H9 (cell line): Measurements from ENCODE around the gene MALT1. TPM values are rescaled to one million over a fixed set of nuclear protein-coding genes. Genes with fewer than 3 reads are reported as not detected.

ENCODE experiments used
- DNase-seq: peaks from one replicate; pipeline ENCODE4 v3.0.0-alpha.2; 2017
- H2AFZ ChIP-seq: one replicate; pipeline ENCODE4 v1.6.1; 2013; ENCODE audit warnings: mild to moderate bottlenecking, low read length, control low read depth, moderate library complexity
- H2AK5ac ChIP-seq: 2 replicates; pipeline ENCODE4 v1.6.1; 2013; ENCODE audit warnings: low read length, control low read depth, mixed read lengths; ENCODE audit not compliant: insufficient read length
- H2BK120ac ChIP-seq: one replicate; pipeline ENCODE4 v1.6.1; 2013; ENCODE audit warnings: low read depth, mild to moderate bottlenecking, low read length, control low read depth, inconsistent platforms; ENCODE audit not compliant: poor library complexity, severe bottlenecking
- H2BK12ac ChIP-seq: 2 replicates; pipeline ENCODE4 v1.6.1; 2013; ENCODE audit warnings: low read length, control low read depth, mixed read lengths, low read depth; ENCODE audit not compliant: insufficient read length
- H2BK15ac ChIP-seq: 2 replicates; pipeline ENCODE4 v1.6.1; 2013; ENCODE audit warnings: low read depth, low read length, control low read depth
- H2BK20ac ChIP-seq: one replicate; pipeline ENCODE4 v1.6.1; 2013; ENCODE audit warnings: low read depth, mild to moderate bottlenecking, low read length, control low read depth, inconsistent platforms; ENCODE audit not compliant: poor library complexity, severe bottlenecking
- H2BK5ac ChIP-seq: 2 replicates; pipeline ENCODE4 v1.6.1; 2013; ENCODE audit warnings: low read length, control low read depth, mixed read lengths; ENCODE audit not compliant: insufficient read length
- H3K14ac ChIP-seq: 2 replicates; pipeline ENCODE4 v1.6.1; 2013; ENCODE audit warnings: low read length, control low read depth; ENCODE audit not compliant: insufficient read depth
- H3K18ac ChIP-seq: 2 replicates; pipeline ENCODE4 v1.6.1; 2013; ENCODE audit warnings: low read depth, mild to moderate bottlenecking, mixed read lengths, low read length, control low read depth; ENCODE audit not compliant: insufficient read length
- H3K23ac ChIP-seq: 2 replicates; pipeline ENCODE4 v1.6.1; 2013; ENCODE audit warnings: low read length, control low read depth, mixed read lengths, low read depth; ENCODE audit not compliant: insufficient read length
- H3K23me2 ChIP-seq: 2 replicates; pipeline ENCODE4 v1.6.1; 2013; ENCODE audit warnings: low read depth, mild to moderate bottlenecking, mixed read lengths, low read length, control low read depth; ENCODE audit not compliant: insufficient read length, poor library complexity, severe bottlenecking
- H3K27ac ChIP-seq: 2 replicates; pipeline ENCODE4 v1.5.1; 2013; ENCODE audit warnings: low read length, control low read depth, mixed read lengths, low read depth; ENCODE audit not compliant: insufficient read length
- H3K27me3 ChIP-seq: 2 replicates; pipeline ENCODE4 v1.6.1; 2013; ENCODE audit warnings: low read length, control low read depth, inconsistent platforms; ENCODE audit not compliant: insufficient read depth
- H3K4ac ChIP-seq: 2 replicates; pipeline ENCODE4 v1.6.1; 2013; ENCODE audit warnings: low read depth, mild to moderate bottlenecking, control low read depth, inconsistent platforms, low read length, moderate library complexity
- H3K4me1 ChIP-seq: 2 replicates; pipeline ENCODE4 v1.6.1; 2013; ENCODE audit warnings: low read length, control low read depth, inconsistent platforms; ENCODE audit not compliant: insufficient read depth
- H3K4me2 ChIP-seq: 2 replicates; pipeline ENCODE4 v1.6.1; 2013; ENCODE audit warnings: low read length, control low read depth, mixed read lengths; ENCODE audit not compliant: insufficient read length, insufficient read depth
- H3K56ac ChIP-seq: 2 replicates; pipeline ENCODE4 v1.6.1; 2013; ENCODE audit warnings: low read depth, mild to moderate bottlenecking, mixed read lengths, low read length, control low read depth; ENCODE audit not compliant: insufficient read length
- H3K79me1 ChIP-seq: 2 replicates; pipeline ENCODE4 v1.6.1; 2013; ENCODE audit warnings: low read depth, mild to moderate bottlenecking, moderate library complexity, low read length, control low read depth, inconsistent platforms; ENCODE audit not compliant: insufficient read depth, poor library complexity, severe bottlenecking
- H3K79me2 ChIP-seq: 2 replicates; pipeline ENCODE4 v1.6.1; 2013; ENCODE audit warnings: low read length, control low read depth, inconsistent platforms; ENCODE audit not compliant: insufficient read depth
- H3K9ac ChIP-seq: 2 replicates; pipeline ENCODE4 v1.6.1; 2013; ENCODE audit warnings: low read length, control low read depth, mixed read lengths; ENCODE audit not compliant: insufficient read length; ENCODE audit errors: extremely low read depth
- H3K9me3 ChIP-seq: one replicate; pipeline ENCODE4 v1.6.1; 2013; ENCODE audit warnings: low read depth, low read length, inconsistent platforms; ENCODE audit not compliant: control insufficient read depth
- H3T11ph ChIP-seq: one replicate; pipeline ENCODE4 v1.6.1; 2013; ENCODE audit warnings: mild to moderate bottlenecking, low read length, control low read depth, inconsistent platforms
- H4K20me1 ChIP-seq: one replicate; pipeline ENCODE4 v1.6.1; 2013; ENCODE audit not compliant: control insufficient read depth, insufficient read length, insufficient read depth
- H4K5ac ChIP-seq: 2 replicates; pipeline ENCODE4 v1.6.1; 2013; ENCODE audit warnings: low read depth, mild to moderate bottlenecking, mixed read lengths, low read length, control low read depth; ENCODE audit not compliant: insufficient read length
- H4K8ac ChIP-seq: replicated peaks from 2 replicates; pipeline ENCODE4 v1.6.1; 2013; ENCODE audit warnings: low read length, control low read depth, mixed read lengths, low read depth; ENCODE audit not compliant: insufficient read length
- H4K91ac ChIP-seq: 2 replicates; pipeline ENCODE4 v1.6.1; 2013; ENCODE audit warnings: low read depth, mild to moderate bottlenecking, moderate library complexity, mixed read lengths, low read length, control low read depth; ENCODE audit not compliant: insufficient read length
- H3K27ac Mint-ChIP-seq, 3 experiments: 2 replicates in 2 of 3; 3 replicates in 1 of 3; pipeline ENCODE4 v1.8.0; 2020 to 2021; ENCODE audit warnings: mixed read lengths in 3 of 3, mild to moderate bottlenecking in 1 of 3, moderate library complexity in 1 of 3
- H3K27me3 Mint-ChIP-seq: 2 replicates; pipeline ENCODE4 v1.8.0; 2021; ENCODE audit warnings: low read depth, mild to moderate bottlenecking, moderate library complexity, mixed read lengths
- H3K36me3 Mint-ChIP-seq, 3 experiments: 2 replicates in 2 of 3; 3 replicates in 1 of 3; pipeline ENCODE4 v1.8.0; 2020 to 2021; ENCODE audit warnings: low read depth in 3 of 3, mixed read lengths in 3 of 3; ENCODE audit not compliant: insufficient read depth in 1 of 3
- H3K4me1 Mint-ChIP-seq, 2 experiments: 2 replicates each; pipeline ENCODE4 v1.8.0; 2020; ENCODE audit warnings: mixed read lengths in 2 of 2
- H3K4me3 Mint-ChIP-seq, 2 experiments: 2 replicates in 1 of 2; 3 replicates in 1 of 2; pipeline ENCODE4 v1.8.0; 2020 to 2021; ENCODE audit warnings: mild to moderate bottlenecking in 2 of 2, mixed read lengths in 2 of 2, moderate library complexity in 1 of 2
- H3K9me3 Mint-ChIP-seq, 2 experiments: 2 replicates in 1 of 2; 3 replicates in 1 of 2; pipeline ENCODE4 v1.8.0; 2020; ENCODE audit warnings: mild to moderate bottlenecking in 2 of 2, mixed read lengths in 2 of 2, moderate library complexity in 1 of 2
- CTCF ChIP-seq: fragments of 200-600 bp; sonication (generic); conservative IDR thresholded peaks from 3 replicates; pipeline ENCODE4 v1.8.0; 2021; ENCODE audit warnings: antibody characterized with exemption, mild to moderate bottlenecking
- WGBS: extraction: QIAGEN DNeasy Blood & Tissue Kit; methylation state at CpG from one replicate; pipeline ENCODE4 v1.1.7; 2013; ENCODE audit warnings: missing lambda C conversion rate, low lambda C conversion rate, mixed read lengths; ENCODE audit not compliant: insufficient read length; ENCODE audit errors: extremely low coverage; 5-methylcytosine and 5-hydroxymethylcytosine counted together
- long read RNA-seq: library from polyadenylated mRNA; unstranded; transcript quantifications from one replicate; pipeline ENCODE4 v2.0.0, GENCODE V29; 2020
- total RNA-seq: library from RNA; stranded (reverse); gene quantifications from 2 replicates; pipeline ENCODE4 v1.2.1, GENCODE V29; 2021

Gene MALT1
- 18.0 and 18.1 TPM in 2 replicates for total RNA-seq
- long read RNA-seq, partial matches to known transcripts, result 2 of 5 reads
- long read RNA-seq, other reads (novel, unspliced or antisense), result 3 of 5 reads

- peak; percentile 93 for DNase-seq
- peaks cover 8% of the 10 kb centered on the region for H3K27me3 Mint-ChIP-seq
Measured at GRCh38 chr18:58671111-58671631, at the start of gene MALT1. MALT1 (plus strand) TSS chr18:58671465; CDS start chr18:58671644, 179 bp downstream.

More at GRCh38 chr18:58671111-58671631, at the start of gene MALT1:
- Histone ChIP-seq H3K9ac (peak within 1 kb of the TSS; percentile 64), H2BK15ac (no peak within 1 kb of the TSS), H3K23me2 (peaks cover 12% of the 10 kb centered on the region), H4K20me1 (no peaks in the 10 kb centered on the region), H3K79me1 (peaks cover 3% of the 10 kb centered on the region), H3K27ac (peak within 1 kb of the TSS; percentile 9), H2BK5ac (no peak within 1 kb of the TSS), H3K23ac (no peak within 1 kb of the TSS), H2AFZ (no peak within 1 kb of the TSS), H4K5ac (no peak within 1 kb of the TSS), H3K18ac (peak within 1 kb of the TSS; percentile 31), H3K27me3 (no peaks in the 10 kb centered on the region), H4K91ac (no peak within 1 kb of the TSS), H3K4ac (no peak within 1 kb of the TSS), H3T11ph (no peak within 1 kb of the TSS), H2BK120ac (no peak within 1 kb of the TSS), H3K9me3 (no peaks in the 10 kb centered on the region), H3K14ac (peak within 1 kb of the TSS; percentile 61), H3K4me1 (peaks cover 2% of the 10 kb centered on the region; the same call in 1 of the 2 replicates), H3K4me2 (peak within 1 kb of the TSS; percentile 92), H4K8ac (no peak within 1 kb of the TSS), H2BK20ac (no peak within 1 kb of the TSS), H3K79me2 (peaks cover 2% of the 10 kb centered on the region; the same call in 1 of the 2 replicates), H3K56ac (no peak within 1 kb of the TSS), H2BK12ac (no peak within 1 kb of the TSS), H2AK5ac (no peak within 1 kb of the TSS)
- no CpG with 5 or more reads among the region's 60 CpGs for WGBS
- Mint-ChIP-seq H3K27ac (peak within 1 kb of the TSS; percentile 57 to 85 (median 68); a peak in 5 of 7 replicates), H3K36me3 (peaks cover 0 to 8% (median 2%) of the 10 kb centered on the region in 3 experiments; a peak in 3 of 7 replicates), H3K4me3 (peak within 1 kb of the TSS; percentile 85 to 94), H3K4me1 (peaks cover 20 to 29% of the 10 kb centered on the region in 2 experiments), H3K9me3 (no peaks in the 10 kb centered on the region)
- no peak for TF ChIP-seq CTCF
